Endothelial cell of umbilical vein (primary cell): ENCODE results near the gene TBC1D25. TPM values are rescaled to one million over a fixed set of nuclear protein-coding genes. Genes with fewer than 3 reads are reported as not detected.

ENCODE experiments used
- BruUV-seq: library from RNA; stranded (reverse); fragments of 400-500 nt; replicated peaks from 2 replicates; lab custom pipeline; 2021; lab: Mats Ljungman, UMichigan
- CTCF ChIA-PET: fragments of 300-600, 350-600 bp; sonication (Branson Sonifier 250); formaldehyde crosslinking; loops from one replicate; lab custom pipeline; 2021; ENCODE audit warnings: antibody characterized with exemption, inconsistent platforms; lab: Charles Lee
- POLR2A ChIA-PET: fragments of 300-600, 350-600 bp; sonication (Branson Sonifier 250); formaldehyde crosslinking; loops from one replicate; lab custom pipeline; 2021; ENCODE audit warnings: antibody characterized with exemption, inconsistent platforms; lab: Charles Lee
- DNase-seq: peaks from one replicate; pipeline ENCODE4 v3.0.0-alpha.2; 2011; ENCODE audit warnings: low read depth, low spot score
- FAIRE-seq: peaks from 2 replicates; lab custom pipeline; 2011; peaks lifted over from hg19 to GRCh38; lab: Jason Lieb, UNC
- H2AFZ ChIP-seq: 2 replicates; pipeline ENCODE4 v1.6.0; 2012; ENCODE audit warnings: low read depth, low read length, control low read depth, inconsistent platforms
- H3K27ac ChIP-seq: 2 replicates; pipeline ENCODE4 v1.5.1; 2011; ENCODE audit warnings: low read depth, mild to moderate bottlenecking, control low read depth, low read length, moderate library complexity; ENCODE audit not compliant: insufficient read depth
- H3K27me3 ChIP-seq, 2 experiments: 2 replicates each; pipeline versions ENCODE4 v1.6.0 to v1.6.1; 2011; ENCODE audit warnings: low read length in 2 of 2, mixed read lengths in 1 of 2; ENCODE audit not compliant: control insufficient read depth in 2 of 2, insufficient read depth in 2 of 2
- H3K36me3 ChIP-seq, 2 experiments: 2 replicates in 1 of 2; 3 replicates in 1 of 2; pipeline ENCODE4 v1.5.1; 2011; ENCODE audit warnings: low read length in 2 of 2, mild to moderate bottlenecking in 1 of 2, moderate library complexity in 1 of 2; ENCODE audit not compliant: control insufficient read depth in 2 of 2, insufficient read depth in 2 of 2; ENCODE audit errors: extremely low read depth in 1 of 2
- H3K4me1 ChIP-seq: 3 replicates; pipeline ENCODE4 v1.5.1; 2011; ENCODE audit warnings: mild to moderate bottlenecking, low read length; ENCODE audit not compliant: control insufficient read depth, insufficient read depth; ENCODE audit errors: extremely low read depth
- H3K4me2 ChIP-seq: 2 replicates; pipeline ENCODE4 v1.6.1; 2011; ENCODE audit warnings: low read length, control low read depth, mixed read lengths; ENCODE audit not compliant: insufficient read depth
- H3K4me3 ChIP-seq, 3 experiments: fragments of 200-600 bp in 1 of 3; sonication (generic), shearing (Covaris generic) in 1 of 3; replicated peaks in 1 of 3; 2 replicates each; pipeline ENCODE4 v1.5.1; 2011 to 2016; ENCODE audit warnings: control low read depth in 3 of 3, low read length in 3 of 3, mild to moderate bottlenecking in 2 of 3, inconsistent platforms in 1 of 3, low read depth in 1 of 3, moderate library complexity in 1 of 3; ENCODE audit not compliant: insufficient read depth in 1 of 3
- H3K79me2 ChIP-seq: 2 replicates; pipeline ENCODE4 v1.6.0; 2012; ENCODE audit warnings: low read length, inconsistent platforms; ENCODE audit not compliant: control insufficient read depth, insufficient read depth
- H3K9ac ChIP-seq: replicated peaks from 2 replicates; pipeline ENCODE3; 2011; ENCODE audit warnings: low read length, control low read depth; ENCODE audit not compliant: insufficient read depth; ENCODE audit errors: extremely low read depth
- H3K9me1 ChIP-seq: replicated peaks from 3 replicates; pipeline ENCODE4 v1.6.0; 2011; ENCODE audit warnings: mild to moderate bottlenecking, low read length; ENCODE audit not compliant: control insufficient read depth, insufficient read depth; ENCODE audit errors: extremely low read depth
- H3K9me3 ChIP-seq: replicated peaks from 2 replicates; pipeline ENCODE4 v1.5.1; 2012; ENCODE audit warnings: low read length, inconsistent platforms; ENCODE audit not compliant: control insufficient read depth, insufficient read depth
- H4K20me1 ChIP-seq: replicated peaks from 2 replicates; pipeline ENCODE3; 2011; ENCODE audit warnings: mild to moderate bottlenecking, low read length; ENCODE audit not compliant: control insufficient read depth, insufficient read depth; ENCODE audit errors: extremely low read depth
- EZH2 ChIP-seq: IDR thresholded peaks from 2 replicates; pipeline ENCODE4 v1.6.1; 2012; ENCODE audit warnings: borderline replicate concordance, low read depth, mild to moderate bottlenecking, moderate library complexity, low read length, inconsistent platforms; ENCODE audit not compliant: severe bottlenecking
- FOS ChIP-seq: IDR thresholded peaks from 2 replicates; pipeline ENCODE4 v1.6.1; 2011; ENCODE audit warnings: mild to moderate bottlenecking, low read length, moderate library complexity, borderline replicate concordance; ENCODE audit not compliant: insufficient read depth
- GATA2 ChIP-seq: IDR thresholded peaks from 2 replicates; pipeline ENCODE4 v1.7.0; 2011; ENCODE audit warnings: low read depth, mild to moderate bottlenecking, moderate library complexity, mixed read lengths, low read length; ENCODE audit not compliant: insufficient read length, insufficient read depth
- JUN ChIP-seq: IDR thresholded peaks from 2 replicates; pipeline ENCODE4 v1.6.1; 2011; ENCODE audit warnings: borderline replicate concordance, low read depth; ENCODE audit not compliant: insufficient read length, insufficient read depth
- MYC ChIP-seq: IDR thresholded peaks from one replicate; pipeline ENCODE4 v1.6.1; 2011; ENCODE audit warnings: mild to moderate bottlenecking, low read depth, low read length
- POLR2A ChIP-seq: IDR thresholded peaks from 2 replicates; pipeline ENCODE4 v1.6.1; 2012; ENCODE audit warnings: low read depth, mild to moderate bottlenecking, control low read depth, low read length
- POLR2AphosphoS5 ChIP-seq: IDR thresholded peaks from 2 replicates; pipeline ENCODE4 v1.6.1; 2012; ENCODE audit warnings: low read depth, mild to moderate bottlenecking, control low read depth, low read length, moderate library complexity; ENCODE audit not compliant: insufficient read depth
- dilution Hi-C: fragments of 300-500 bp; cut with MboI; formaldehyde crosslinking; loops from one replicate; pipeline ENCODE4 v1.15.0; 2019; ENCODE audit warnings: low sequenced_read_pairs; ENCODE audit not compliant: extremely low pct_ligation_motif_present
- intact Hi-C: fragments of 100-400 bp; cut with micrococcal nuclease; formaldehyde crosslinking; loops from one replicate; pipeline ENCODE4 v1.10.0; 2022
- polyA plus RNA-seq, 4 experiments: library from polyadenylated mRNA; depleted of rRNA in 3 of 4; stranded (reverse) in 3 of 4; unstranded in 1 of 4; fragments of >200 nt; gene quantifications; 2 replicates each; pipeline versions ENCODE4 v1.2.1 to v1.2.3, GENCODE V29; 2011 to 2012; ENCODE audit warnings: missing spikeins in 1 of 4
- total RNA-seq: library from RNA; stranded (reverse); gene quantifications from 2 replicates; pipeline ENCODE4 v1.2.3, GENCODE V29; 2021
- TF ChIP-seq, protein P1 (sequence below): IDR thresholded peaks from 2 replicates; pipeline ENCODE4 v1.6.1; 2011; ENCODE audit not compliant: insufficient read depth, insufficient read length
- TF ChIP-seq, protein P2 (sequence below), 2 donors: IDR thresholded peaks; 1 replicate in 1 of 2; 2 replicates in 1 of 2; pipeline ENCODE4 v1.5.1; 2011; ENCODE audit warnings: low read length in 2 of 2, mild to moderate bottlenecking in 2 of 2, moderate library complexity in 2 of 2, control low read depth in 1 of 2, inconsistent platforms in 1 of 2, low read depth in 1 of 2; ENCODE audit not compliant: insufficient read depth in 1 of 2; ENCODE audit errors: extremely low read depth in 1 of 2

TBC1D25 gene
- total and polyA plus RNA-seq, 2 donors (not counting 3 experiments of a cell fraction or from before 2014, with no cell fraction given), result 16.0 to 16.3 TPM

DNA sequence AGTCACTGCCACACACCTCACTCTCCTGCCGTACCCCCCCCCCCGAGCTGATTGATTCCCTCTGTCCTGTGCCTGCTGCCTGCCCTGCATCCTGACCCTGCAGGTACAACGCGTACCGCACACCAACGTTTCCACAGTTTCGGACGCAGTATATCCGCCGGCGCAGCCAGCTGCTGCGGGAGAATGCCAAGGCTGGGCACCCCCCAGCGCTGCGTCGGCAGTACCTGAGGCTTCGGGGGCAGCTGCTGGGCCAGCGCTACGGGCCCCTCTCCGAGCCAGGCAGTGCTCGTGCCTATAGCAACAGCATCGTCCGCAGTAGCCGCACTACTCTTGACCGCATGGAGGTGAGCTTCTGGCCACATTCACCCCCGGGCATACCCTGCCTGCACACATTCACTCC lies 59.1 kb downstream of the TBC1D25 start:
- H3K4me1 ChIP-seq, result peaks cover 9% of the 10 kb centered on the region
- no peak for TF ChIP-seq FOS
- no peak for TF ChIP-seq JUN
- TF ChIP-seq EZH2, result no peak
- TF ChIP-seq GATA2, result no peak
- TF ChIP-seq, protein P1, sequence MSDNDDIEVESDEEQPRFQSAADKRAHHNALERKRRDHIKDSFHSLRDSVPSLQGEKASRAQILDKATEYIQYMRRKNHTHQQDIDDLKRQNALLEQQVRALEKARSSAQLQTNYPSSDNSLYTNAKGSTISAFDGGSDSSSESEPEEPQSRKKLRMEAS, result no peak
- no peak for TF ChIP-seq POLR2AphosphoS5
- H3K4me3 ChIP-seq, result peak overlapping the region in 2 of 3 experiments; percentile 34 to 72
- no peaks in the 10 kb centered on the region for H3K27me3 ChIP-seq
- peak overlapping the region; percentile 87 for H3K27ac ChIP-seq
- peak overlapping the region; percentile 74 for H3K4me2 ChIP-seq
- intact Hi-C loops, result loop anchor here (10.0 kb wide), 1 partner anchor 514 kb away; no protein-coding TSS in a partner anchor
- H3K9me1 ChIP-seq, result no peaks in the 10 kb centered on the region
- H2AFZ ChIP-seq, result no peak overlapping the region
- dilution Hi-C loops, result no loop called here
- POLR2A ChIA-PET, result interaction anchor here (0.6 kb wide), 1 partner anchor 24 kb away, joined by 4 read pairs; the partner anchor contains the start of gene RBM3
- H4K20me1 ChIP-seq, result no peaks in the 10 kb centered on the region
- H3K36me3 ChIP-seq, result peaks cover 3 to 21% of the 10 kb centered on the region in 2 experiments
- DNase-seq (no peak), FAIRE-seq (no peak)
- BruUV-seq, result TSS peak; percentile 55
- H3K79me2 ChIP-seq, result peaks cover 9% of the 10 kb centered on the region
- no peaks in the 10 kb centered on the region for H3K9me3 ChIP-seq
- CTCF ChIA-PET, result no interaction called here
- H3K9ac ChIP-seq, result no peak overlapping the region

DNA sequence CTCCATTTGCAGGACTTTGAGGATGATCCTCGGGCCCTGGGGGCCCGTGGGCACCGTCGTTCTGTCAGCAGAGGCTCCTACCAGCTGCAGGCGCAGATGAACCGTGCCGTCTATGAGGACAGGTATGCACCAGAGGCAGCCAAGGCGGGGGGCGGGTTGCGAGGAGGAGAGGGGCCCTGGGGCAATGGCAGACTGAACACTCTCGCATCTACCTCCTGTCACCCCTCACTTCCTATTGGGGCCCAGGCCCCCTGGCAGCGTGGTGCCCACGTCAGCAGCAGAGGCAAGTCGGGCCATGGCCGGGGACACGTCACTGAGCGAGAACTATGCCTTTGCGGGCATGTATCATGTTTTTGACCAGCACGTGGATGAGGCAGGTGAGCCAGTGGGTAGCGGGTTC lies 59.8 kb downstream of the TBC1D25 start:
- TF ChIP-seq, protein P1, result no peak
- TF ChIP-seq FOS (no peak), JUN (no peak), EZH2 (no peak), GATA2 (no peak), POLR2A (no peak), MYC (no peak), POLR2AphosphoS5 (no peak)
- TF ChIP-seq, protein P2, sequence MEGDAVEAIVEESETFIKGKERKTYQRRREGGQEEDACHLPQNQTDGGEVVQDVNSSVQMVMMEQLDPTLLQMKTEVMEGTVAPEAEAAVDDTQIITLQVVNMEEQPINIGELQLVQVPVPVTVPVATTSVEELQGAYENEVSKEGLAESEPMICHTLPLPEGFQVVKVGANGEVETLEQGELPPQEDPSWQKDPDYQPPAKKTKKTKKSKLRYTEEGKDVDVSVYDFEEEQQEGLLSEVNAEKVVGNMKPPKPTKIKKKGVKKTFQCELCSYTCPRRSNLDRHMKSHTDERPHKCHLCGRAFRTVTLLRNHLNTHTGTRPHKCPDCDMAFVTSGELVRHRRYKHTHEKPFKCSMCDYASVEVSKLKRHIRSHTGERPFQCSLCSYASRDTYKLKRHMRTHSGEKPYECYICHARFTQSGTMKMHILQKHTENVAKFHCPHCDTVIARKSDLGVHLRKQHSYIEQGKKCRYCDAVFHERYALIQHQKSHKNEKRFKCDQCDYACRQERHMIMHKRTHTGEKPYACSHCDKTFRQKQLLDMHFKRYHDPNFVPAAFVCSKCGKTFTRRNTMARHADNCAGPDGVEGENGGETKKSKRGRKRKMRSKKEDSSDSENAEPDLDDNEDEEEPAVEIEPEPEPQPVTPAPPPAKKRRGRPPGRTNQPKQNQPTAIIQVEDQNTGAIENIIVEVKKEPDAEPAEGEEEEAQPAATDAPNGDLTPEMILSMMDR (IDR thresholded peaks at IDR 0.05; ENCODE audit: extremely low read depth in 1 of 2, insufficient read depth in 1 of 2, low read depth in 1 of 2, low read length in 2 of 2), result no peak

More for the DNA sequence above, 59.8 kb downstream of the TBC1D25 start:
- DNase-seq (no peak), FAIRE-seq (no peak)
- dilution Hi-C loops (no loop called here), intact Hi-C loops (loop anchor here (10.0 kb wide), 1 partner anchor 515 kb away; no protein-coding TSS in a partner anchor)
- Histone ChIP-seq H3K79me2 (peaks cover 9% of the 10 kb centered on the region), H4K20me1 (no peaks in the 10 kb centered on the region), H3K9me3 (no peaks in the 10 kb centered on the region), H3K4me1 (peaks cover 9% of the 10 kb centered on the region), H3K4me3 (no peak overlapping the region), H3K27me3 (no peaks in the 10 kb centered on the region), H2AFZ (no peak overlapping the region), H3K9me1 (no peaks in the 10 kb centered on the region), H3K27ac (no peak overlapping the region), H3K4me2 (no peak overlapping the region), H3K9ac (no peak overlapping the region), H3K36me3 (peaks cover 3 to 25% of the 10 kb centered on the region in 2 experiments)
- POLR2A ChIA-PET, result no interaction called here
- BruUV-seq, result no TSS peak
- CTCF ChIA-PET, result no interaction called here
